ENCODE results near the gene NISCH.

The NISCH gene

GRCh38 chr3:52517796-52518722, 62.7 kb downstream of the NISCH start:
- CTCF ChIA-PET = no interaction called here
- DNase-seq (ENCODE audit: low spot score) = no peak
- POLR2A ChIA-PET (ENCODE audit: low non-redundant PET) = no interaction called here
- TF ChIP-seq CTCF (conservative IDR thresholded peaks at IDR 0.05; ENCODE audit: low read depth) = no peak
- 0 out of 2 replicates have a peak overlapping the region, but pooled peaks have one; percentile 21 for H3K27ac ChIP-seq

- TF ChIP-seq CTCF (conservative IDR thresholded peaks at IDR 0.05; ENCODE audit: low read depth) = no peak
- CTCF ChIA-PET = no interaction called here
- POLR2A ChIA-PET (ENCODE audit: low non-redundant PET) = no interaction called here
- H3K27ac ChIP-seq = peak overlapping the region; percentile 21; the same call in 1 of the 2 replicates
- peak; percentile 26 for DNase-seq (ENCODE audit: low spot score)
Observed at GRCh38 chr3:52518723-52519444, 63.5 kb downstream of the NISCH start.

GRCh38 chr3:52519445-52520140, 64.2 kb downstream of the NISCH start:
- H3K27ac ChIP-seq = peak overlapping the region; percentile 21; the same call in 1 of the 2 replicates
- ChIA-PET CTCF (interaction anchor here (1.0 kb wide), 1 partner anchor 9 kb away, joined by 6 read pairs; no protein-coding TSS in a partner anchor), POLR2A (ENCODE audit: low non-redundant PET) (no interaction called here)
- no peak for DNase-seq (ENCODE audit: low spot score)
- no peak for TF ChIP-seq CTCF (conservative IDR thresholded peaks at IDR 0.05; ENCODE audit: low read depth)

GRCh38 chr3:52520141-52520667, 64.8 kb downstream of the NISCH start:
- ChIA-PET POLR2A (ENCODE audit: low non-redundant PET) (no interaction called here), CTCF (interaction anchor here (1.0 kb wide), 1 partner anchor 10 kb away, joined by 6 read pairs; no protein-coding TSS in a partner anchor)
- DNase-seq (ENCODE audit: low spot score) = no peak
- TF ChIP-seq CTCF (conservative IDR thresholded peaks at IDR 0.05; ENCODE audit: low read depth) = no peak
- H3K27ac ChIP-seq = 0 out of 2 replicates have a peak overlapping the region, but pooled peaks have one; percentile 21

- ChIA-PET CTCF (no interaction called here), POLR2A (ENCODE audit: low non-redundant PET) (no interaction called here)
- DNase-seq (ENCODE audit: low spot score) = no peak
- no peak overlapping the region for H3K27ac ChIP-seq
- no peak for TF ChIP-seq CTCF (conservative IDR thresholded peaks at IDR 0.05; ENCODE audit: low read depth)
Observed at GRCh38 chr3:52520716-52521487, 65.5 kb downstream of the NISCH start.

Data from RWPE1 (cell line).